OCI-M2 (cell line): ENCODE data around the gene HORMAD2.
"Not testable (repeated sequence)": the region's sequence is repeated elsewhere in the genome, so short reads cannot be mapped to it uniquely, and the experiment has no call there.

Experiments
- DNase-seq: peaks from one replicate; lab custom pipeline; 2025; ENCODE audit not compliant: unreplicated experiment; lab: John Stamatoyannopoulos, UW

HORMAD2 gene

DNA sequence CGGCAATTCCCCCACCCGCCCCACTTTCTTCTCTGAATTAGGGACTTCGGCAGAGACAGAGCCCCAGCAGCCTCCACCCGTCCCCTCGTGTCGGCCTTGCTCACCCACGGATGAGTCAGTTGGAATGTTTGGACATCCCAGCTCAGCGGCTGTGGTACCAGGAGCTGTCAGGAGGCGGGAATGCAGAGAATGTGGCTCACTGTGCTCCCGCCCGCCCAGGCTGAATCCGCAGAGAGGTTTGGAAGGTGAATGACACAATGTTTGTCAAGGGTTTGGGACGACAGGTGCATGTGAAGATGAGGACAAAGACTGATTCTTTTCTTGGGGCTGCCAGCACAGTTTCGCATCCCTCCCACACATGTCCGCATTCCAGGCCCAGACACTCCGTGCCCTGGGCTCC lies 126.7 kb downstream of the HORMAD2 start:
- DNase-seq: no peak

DNA sequence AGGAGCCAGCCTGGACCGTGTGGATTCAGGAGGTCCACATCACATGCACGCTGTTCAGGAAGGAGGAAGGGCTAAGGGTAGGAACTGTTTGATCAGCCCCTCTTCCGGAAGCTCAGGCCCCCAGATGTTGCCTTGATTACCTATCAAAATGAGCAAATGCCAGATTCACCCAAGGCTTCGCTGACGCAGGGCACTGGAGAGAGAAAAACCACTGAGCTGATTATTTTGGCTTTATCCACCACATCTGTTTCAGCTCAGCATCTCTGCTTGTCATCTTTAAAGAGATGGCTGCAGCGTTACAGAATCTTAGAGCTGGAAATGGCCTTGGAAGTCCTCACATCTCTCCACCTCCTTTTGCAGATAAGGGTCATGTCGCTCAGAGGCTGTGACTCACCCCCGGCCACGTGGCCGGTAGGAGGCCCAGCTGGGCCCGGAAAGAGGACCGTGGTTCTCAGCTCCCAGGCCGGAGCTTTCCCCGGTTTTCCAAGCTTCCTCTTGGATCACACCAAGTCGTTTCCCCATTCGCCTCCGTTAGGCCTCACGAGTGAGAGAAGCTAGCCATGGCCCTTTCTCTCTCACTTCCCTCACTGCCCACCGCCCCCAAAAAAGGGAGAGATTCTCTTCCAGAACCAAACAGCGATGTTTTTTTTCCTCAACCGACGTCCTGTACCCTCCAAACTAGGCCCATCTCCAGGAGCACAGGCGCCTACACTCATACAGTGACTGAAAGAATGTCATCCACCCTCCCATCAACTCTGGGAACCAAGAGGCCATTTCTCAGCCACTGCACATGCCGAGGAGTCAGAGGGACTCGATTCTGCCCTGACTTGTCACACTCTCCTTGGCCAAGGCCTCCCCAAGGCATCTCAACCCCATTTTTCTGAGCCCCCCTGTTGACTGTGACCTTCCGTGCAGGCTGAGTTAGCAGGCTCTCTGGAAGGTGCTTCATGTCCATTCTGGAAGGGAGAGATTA lies 128.7 kb downstream of the HORMAD2 start:
- no peak for DNase-seq

DNA sequence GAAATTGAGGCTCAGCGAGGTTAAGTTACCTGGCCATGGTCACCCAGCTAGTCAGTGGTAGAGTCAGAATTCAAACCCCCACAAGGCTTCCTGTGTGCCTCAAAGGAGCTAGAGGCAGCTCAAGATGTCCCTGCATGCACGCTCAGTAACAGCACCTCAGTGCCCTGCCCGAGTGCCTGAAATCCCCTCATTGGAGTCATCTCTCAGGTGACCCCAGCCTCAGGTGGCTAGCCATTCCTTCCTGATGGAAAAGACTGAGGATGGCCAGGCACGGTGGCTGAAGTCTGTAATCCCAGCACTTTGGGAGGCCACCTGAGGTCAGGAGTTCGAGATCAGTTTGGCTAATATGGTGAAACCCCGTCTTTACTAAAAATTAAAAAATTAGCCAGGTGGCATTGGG lies 129.4 kb downstream of the HORMAD2 start:
- no peak for DNase-seq

DNA sequence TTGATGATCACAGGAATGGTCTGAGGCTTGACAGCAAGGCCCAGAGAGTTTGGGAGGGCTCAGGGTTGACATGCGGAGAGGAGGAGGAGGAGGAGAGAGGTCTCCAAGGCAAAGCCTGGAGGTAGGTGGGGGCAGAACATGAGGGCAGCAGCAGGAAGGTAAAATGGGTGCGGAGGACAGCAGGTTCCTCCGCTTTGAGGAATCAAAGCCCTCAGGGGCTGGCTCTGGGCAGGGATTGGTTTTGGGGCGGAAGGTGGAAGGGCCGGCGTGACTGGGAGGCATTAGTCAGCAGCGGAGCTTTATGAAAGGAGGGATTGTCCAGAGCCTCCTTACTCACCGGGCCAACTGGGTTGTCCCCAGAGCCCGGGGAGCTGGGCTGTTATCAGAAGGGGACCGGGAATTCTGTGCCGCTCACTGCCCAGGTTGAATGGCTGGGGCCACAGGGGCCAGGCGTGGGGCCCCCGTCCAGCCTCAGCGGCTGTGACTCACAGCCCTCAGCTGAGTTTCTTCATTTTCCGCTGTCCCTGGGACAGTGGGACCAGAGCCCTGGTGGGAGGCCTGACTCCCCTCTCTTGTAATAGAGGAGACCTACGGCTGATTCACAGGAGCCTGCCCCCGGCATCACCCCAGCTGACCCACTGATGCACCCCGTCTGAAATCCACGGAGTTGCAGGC lies 130.1 kb downstream of the HORMAD2 start:
- no peak for DNase-seq

DNA sequence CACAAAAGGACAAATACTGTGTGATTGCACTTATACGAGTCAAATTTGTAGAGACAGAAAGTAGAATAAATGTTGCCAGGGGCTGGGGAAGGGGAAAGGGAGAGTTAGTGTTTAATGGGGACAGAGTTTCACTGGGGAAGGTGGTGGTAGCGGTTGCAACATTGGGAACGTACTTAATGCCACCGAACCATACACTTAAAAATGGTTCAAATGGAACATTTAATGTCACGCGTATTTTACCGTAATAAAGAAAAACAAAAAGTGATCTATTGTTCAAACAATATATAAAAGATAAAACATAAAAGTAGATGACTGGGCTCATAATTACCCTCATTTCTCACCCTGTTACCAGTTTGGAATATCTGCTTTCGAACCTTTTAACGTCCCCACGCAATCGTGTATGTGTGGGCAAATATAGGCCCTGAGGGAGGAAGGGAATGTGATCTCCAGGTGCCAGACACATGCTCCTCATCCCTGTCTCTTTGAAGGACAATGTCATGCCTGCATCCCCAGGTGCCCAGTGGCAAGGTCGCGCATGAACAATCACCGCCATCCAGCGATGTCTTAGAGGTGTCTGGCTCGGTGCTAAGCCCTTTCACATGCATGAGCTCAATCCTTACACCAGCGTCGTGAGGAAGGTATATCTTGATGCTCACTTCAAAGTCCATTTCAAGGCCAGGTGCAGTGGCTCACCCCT lies 131.0 kb downstream of the HORMAD2 start:
- no peak for DNase-seq

DNA sequence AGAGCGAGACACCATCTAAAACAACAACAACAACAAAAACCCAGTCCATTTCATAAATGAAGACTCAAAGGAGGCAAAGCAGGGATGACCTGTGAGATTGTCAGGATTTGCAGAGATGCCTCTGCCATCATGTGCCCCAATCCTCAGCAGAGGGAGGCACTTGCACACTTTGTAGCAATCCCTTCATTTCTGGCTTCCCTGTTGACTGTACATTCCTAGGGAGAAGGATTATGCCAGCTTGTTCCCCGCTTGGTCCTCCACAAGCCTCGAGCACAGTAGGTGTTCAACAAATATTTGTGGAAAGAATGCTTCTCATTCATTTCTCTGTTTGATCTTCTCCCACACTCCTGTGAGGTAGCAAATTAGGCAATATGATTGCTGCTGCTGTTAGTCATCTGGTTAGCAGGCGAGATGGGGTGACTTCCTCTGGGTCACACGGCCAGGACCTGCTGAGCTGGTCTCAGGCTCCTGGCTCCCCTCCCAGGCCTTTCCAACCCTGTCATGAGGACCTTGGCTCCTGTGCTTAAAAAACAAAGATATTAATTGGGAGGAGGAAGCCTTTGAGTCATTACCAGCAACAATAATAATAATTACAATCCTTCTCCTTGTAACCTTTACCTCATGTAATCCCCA lies 132.2 kb downstream of the HORMAD2 start:
- DNase-seq: no peak

DNA sequence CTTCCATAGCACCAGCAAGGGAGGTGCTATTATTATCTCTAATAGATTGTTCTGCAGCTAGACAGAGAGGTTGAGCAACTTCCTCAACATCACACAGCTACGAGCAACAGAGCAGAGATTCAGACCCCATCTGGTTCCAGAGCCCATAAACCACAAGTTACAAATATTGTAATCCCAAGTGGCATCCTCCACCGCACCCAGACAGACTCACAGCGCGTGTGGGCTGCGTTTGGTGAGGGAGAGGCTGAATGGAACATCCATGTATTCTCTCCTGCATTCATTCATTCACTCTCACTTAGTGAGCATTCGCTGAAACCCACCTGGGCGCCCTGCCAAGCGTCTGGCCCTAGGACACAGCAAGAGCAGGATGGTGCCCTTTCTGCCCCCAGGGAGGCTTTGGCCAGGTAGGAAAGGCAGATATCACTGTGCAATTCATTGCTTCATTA lies 132.8 kb downstream of the HORMAD2 start:
- no peak for DNase-seq

DNA sequence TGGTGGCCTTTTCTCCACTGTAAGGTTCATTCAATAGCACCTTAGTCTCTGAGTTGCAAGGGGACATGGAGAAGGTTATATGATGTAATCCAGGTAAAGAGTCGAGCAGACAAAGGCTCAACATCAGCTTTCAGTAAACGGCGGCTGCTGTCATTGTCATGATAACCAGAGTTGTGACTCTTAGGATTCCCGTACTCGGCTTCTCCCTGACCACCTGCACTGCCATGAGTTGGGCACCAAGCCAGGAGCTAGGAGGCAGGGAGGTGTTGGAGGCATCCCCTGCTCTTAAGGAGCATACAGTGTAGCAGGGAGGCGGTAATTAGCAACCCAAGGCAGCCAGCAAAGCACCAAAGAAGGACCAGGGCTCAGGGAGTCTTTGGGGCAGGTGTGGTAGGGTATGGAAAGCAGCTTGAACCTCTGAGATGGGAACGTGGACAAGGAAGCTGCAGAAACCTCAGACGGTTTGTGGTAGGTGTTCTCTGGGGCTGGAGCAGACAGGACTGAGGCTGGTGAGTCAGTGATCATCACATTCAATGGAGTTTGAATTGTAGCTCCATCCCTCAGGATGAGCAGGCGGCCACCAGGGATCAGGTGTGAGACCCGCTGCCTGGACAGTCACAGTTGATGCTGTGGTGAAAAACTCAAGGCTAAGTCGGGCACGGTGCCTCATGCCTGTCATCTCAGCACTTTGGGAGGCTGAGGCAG lies 134.6 kb downstream of the HORMAD2 start:
- no peak for DNase-seq

DNA sequence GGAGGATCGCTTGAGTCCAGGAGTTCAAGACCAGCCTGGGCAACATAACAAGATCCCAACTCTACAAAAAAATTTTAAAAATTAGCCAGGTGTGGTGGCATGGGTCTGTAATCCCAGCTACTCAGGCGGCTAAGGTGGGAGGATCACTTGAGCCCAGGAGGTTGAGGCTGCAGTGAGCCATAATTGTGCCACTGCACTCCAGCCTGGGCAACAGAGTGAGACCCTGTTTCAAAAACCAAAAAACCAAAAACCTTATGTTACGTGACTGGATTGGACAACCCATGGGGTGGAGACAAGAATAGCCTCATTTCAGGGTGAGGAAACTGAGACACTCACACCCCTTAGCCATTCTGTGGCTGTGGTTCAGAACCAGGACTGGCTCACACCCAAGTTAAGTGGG lies 136.0 kb downstream of the HORMAD2 start:
- not testable (repeated sequence) for DNase-seq

DNA sequence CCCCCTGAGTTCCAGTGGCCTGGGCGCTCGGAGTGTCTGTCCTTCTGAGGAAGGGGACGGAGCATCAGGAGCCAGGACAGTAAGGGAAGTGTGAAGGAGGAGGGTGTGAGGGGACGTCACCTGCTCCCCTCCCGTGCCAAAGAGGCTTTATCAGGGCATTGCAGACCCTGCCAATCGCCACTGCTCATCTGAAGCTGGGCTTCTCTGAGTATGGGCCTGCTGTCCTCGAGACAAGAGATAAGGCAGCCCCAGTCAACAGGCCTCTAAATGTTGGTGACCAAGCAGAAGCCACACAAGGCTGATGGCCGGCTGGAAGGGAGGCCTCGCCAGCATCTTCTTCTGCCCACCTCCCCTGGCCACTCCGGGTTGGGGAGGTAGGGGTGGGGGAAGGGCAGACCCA lies 136.4 kb downstream of the HORMAD2 start:
- no peak for DNase-seq

DNA sequence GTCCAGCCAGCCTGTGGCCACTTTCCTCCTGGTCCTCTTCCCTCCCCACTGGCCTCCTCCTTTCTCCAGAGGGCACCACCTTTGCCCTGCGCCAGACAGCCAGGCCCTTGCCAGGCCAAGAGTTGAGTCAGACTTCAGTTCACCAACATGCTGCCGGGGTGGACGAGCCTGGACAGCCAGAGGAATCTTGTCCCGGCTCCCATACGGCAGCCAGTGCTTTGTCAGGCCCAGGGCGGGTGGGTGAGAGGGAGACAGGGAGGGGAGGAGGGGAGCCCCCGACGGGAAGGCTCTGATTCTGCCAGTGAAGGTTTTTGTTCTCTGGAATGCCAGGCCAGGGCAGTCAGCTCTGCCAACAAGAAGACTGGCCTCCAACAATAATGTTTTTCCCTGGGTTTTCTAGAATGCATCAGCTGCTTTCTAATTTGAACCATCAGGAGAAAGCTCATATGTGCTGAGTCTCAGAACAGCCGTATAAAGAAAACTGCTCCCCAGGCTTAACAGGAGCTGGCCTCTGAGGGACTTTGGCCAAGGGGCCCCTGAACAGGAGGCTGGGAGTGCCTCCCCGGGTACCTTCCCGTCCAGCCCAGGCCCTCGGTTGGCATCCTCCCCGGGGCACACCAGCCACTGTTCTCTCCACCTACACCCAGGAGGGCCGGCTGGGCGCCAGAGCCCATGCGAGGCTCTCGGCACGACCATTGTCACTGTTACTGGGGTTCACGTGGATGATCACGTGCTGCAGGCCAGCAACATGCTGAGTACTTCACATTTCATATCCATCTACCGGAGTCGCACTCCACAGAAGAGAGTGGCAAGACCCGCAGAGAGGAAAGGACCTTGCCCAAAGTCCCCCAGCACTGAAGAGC lies 137.7 kb downstream of the HORMAD2 start:
- no peak for DNase-seq

DNA sequence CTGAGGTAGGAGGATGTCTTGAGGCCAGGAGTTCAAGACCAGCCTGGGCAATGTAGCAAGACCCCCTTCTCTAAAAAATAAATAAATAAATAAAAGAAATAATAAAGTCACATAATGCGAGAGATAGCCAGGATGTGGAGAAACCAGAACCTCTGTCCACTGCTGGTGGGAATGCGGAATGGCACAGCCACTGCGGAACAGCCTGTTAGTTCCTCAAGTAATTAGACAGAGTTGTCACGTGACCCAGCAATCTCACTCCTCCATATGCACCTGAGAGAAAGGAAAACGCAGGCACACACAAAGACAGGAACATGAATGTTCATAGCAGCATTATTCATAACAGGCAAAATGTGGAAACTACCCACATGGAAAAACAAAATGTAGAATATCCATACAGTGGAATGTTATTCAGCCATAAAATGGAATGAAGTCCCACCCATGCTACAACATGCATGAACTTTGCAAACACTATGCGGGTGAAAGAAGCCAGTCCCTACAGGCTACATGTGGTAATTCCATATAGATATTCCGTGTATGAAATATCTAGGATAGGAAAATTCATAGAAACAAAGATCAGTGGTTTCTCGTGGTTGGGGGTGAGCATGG lies 138.9 kb downstream of the HORMAD2 start:
- no peak for DNase-seq

DNA sequence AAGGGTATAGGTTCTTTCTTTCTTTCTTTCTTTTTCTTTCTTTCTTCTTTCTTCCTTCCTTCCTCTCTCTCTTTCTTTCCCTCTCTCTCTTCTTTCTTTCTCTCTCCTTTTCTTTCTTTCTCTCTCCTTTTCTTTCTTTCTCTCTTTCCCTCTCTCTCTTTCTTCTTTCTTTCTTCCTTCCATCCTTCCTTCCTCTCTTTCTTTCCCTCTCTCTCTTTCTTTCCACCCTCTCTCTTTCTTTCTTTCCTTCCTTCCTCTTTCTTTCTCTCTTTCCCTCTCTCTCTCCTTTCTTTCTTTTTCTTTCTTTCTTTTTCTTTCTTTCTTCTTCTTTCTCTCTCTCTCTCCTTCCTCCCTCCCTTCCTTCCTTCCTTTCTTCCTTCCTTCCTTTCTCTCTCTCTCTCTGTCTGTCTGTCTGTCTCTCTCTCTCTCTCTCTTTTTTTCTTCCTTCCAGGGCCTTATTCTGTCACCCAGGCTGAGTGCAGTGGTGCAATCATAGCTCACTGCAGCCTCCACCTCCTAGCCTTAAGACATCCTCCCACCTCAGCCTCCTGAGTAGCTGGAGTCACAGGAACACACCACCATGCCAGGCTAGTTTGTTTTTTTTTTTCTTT lies 139.5 kb downstream of the HORMAD2 start:
- DNase-seq: no peak

DNA sequence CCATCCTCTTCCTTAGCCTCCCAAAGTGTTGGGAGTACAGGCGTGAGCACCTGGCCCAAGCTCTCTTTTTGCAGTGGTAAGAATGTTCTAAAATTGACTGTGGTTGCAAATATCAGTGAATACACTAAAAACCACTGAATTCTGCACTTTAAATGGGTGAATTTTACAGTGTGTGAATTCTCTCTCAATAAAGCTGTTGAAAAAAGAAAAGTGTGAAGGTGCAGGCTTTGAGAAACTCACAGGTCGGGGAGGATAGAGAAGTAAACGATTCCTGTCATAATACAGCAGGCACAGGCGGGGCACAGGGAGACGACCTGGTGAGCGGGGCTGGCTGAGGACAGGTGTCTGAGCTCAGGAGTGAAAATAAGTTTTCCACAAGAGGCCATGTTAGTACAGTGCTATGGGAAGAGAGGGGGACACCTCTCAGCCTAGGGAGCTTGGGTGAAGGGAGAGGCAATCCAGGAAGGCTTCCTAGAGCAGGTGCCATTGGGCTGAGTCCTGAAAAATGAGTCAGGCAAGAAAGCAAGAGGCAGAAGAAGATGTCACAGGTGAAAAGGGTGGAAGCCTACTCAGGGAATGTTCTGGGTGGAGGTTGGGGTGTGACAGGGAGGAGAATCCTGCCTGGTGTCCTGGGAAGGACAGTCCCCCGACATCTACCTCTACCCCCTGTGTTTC lies 140.2 kb downstream of the HORMAD2 start:
- no peak for DNase-seq

DNA sequence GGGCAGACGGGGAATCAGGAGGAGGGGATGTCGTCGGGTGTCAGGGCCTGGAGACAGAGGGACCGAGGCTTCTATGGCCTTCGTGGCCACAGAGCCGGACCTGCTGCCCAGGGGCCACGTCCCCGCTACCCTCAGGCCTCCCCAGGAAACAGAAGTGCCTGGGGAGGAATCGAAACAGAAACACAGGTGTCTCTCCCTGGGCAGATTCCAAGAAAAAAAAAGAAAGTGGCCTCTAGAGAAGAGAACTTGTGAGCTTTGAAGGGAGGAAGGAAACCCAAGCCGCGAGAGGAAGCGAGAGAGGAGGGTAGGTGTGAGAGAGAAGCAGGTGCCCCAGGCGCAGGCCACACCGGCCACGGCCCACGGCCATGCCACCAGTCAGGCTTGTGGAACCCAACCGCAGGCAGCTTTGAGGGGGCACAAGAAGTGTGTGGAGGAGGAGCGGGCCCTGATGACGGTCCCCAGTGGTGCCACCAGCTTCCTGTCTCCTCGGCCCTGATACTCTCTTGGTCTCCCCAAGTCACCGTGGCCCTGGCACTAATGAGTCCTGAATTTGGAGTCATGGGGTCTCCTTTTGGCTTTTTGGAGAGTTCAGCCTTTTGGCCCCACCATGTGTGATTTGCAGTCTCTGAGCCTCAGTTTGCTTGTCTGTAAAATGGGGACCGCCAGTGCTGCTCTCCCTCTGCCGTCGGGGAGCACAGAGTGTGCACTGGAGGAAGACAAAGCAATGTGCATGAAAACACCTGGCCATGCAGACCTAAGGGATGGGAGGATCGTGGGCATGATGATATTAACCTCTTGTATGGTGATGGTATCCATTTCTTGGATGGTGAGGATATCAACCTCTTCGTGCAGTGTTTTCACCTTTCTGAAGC lies 141.1 kb downstream of the HORMAD2 start:
- no peak for DNase-seq

DNA sequence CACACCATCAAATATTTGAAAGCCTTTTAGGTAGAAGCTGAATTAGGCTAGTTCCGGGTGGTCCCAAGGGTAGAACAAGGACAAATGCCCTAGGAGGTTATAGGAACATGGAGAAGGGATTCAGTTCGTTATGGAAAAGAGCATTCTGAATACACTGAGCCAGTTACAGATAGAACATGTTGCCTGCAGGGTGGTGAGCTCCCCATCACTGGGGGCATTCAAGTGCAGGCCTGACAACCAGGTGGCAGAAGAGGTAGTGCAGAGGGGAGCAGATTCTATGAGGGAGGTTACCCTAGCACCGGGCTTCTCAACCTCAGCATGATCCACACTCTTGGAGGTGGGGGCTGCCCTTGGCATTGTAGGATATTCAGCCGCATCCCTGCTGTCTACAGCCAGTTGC lies 142.1 kb downstream of the HORMAD2 start:
- no peak for DNase-seq

DNA sequence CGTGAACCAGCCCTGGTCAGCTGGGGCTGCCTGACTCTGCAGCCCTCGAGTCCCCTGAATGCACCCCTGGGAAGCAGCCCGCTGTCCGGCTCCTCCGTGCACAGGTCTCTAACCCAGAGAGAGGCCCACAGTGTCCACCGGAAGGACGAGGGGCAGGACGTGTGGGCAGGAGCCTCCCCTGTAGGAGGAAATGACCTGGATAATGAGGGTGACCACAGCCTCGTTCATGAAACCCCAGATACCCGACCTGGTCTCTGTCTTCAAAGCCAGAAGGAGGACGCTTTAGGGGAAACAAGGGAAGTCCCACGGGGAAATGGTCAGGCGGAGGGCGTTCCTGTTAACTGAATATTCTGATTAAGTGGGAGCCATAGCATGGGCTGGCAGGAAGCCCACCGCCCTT lies 143.0 kb downstream of the HORMAD2 start:
- DNase-seq: no peak
